ENCODE measurements around the gene SNX13. TPM values are rescaled to one million over a fixed set of nuclear protein-coding genes. Genes with fewer than 3 reads are reported as not detected.

The SNX13 gene
- total and polyA plus RNA-seq, 5 donors from 2014 or later, result 11.9 to 32.5 (median 13.0) TPM

GRCh38 chr7:17898111-17898510 lies 42.2 kb downstream of the SNX13 start:
- Mint-ChIP-seq H3K27ac (no peak overlapping the region), H3K4me1 (peaks cover 6 to 35% (median 19%) of the 10 kb centered on the region in 4 donors), H3K36me3 (peaks cover 10% of the 10 kb centered on the region), H3K4me3 (no peak overlapping the region), H3K27me3 (no peaks in the 10 kb centered on the region), H3K9me3 (no peaks in the 10 kb centered on the region)
- no peak overlapping the region for H3K4me3 ChIP-seq (ENCODE audit: low read depth, low read length)
- no peak overlapping the region for H3K27ac ChIP-seq (ENCODE audit: insufficient read depth, low read length, poor library complexity, severe bottlenecking)
- no peaks in the 10 kb centered on the region for H3K9me3 ChIP-seq (ENCODE audit: control insufficient read depth in 2 of 2, low read length in 2 of 2)
- H3K27me3 ChIP-seq (ENCODE audit: control insufficient read depth, insufficient read depth, low read length), result no peaks in the 10 kb centered on the region
- ATAC-seq (ENCODE audit: low read depth in 2 of 2) (no peak), DNase-seq (no peak)
- no peaks in the 10 kb centered on the region for H3K36me3 ChIP-seq (ENCODE audit: control insufficient read depth, insufficient read depth, low read length)
- peaks cover 1% of the 10 kb centered on the region for H3K4me1 ChIP-seq (ENCODE audit: control insufficient read depth, insufficient read depth, low read length, poor library complexity, severe bottlenecking)

GRCh38 chr7:17887286-17887685 lies 53.0 kb downstream of the SNX13 start:
- Histone ChIP-seq H3K27ac (ENCODE audit: insufficient read depth, low read length, poor library complexity, severe bottlenecking) (no peak overlapping the region), H3K4me3 (ENCODE audit: low read depth, low read length) (no peak overlapping the region), H3K27me3 (ENCODE audit: control insufficient read depth, insufficient read depth, low read length) (no peaks in the 10 kb centered on the region), H3K9me3 (ENCODE audit: control insufficient read depth in 2 of 2, low read length in 2 of 2) (no peaks in the 10 kb centered on the region), H3K36me3 (ENCODE audit: control insufficient read depth, insufficient read depth, low read length) (peaks cover 37% of the 10 kb centered on the region), H3K4me1 (ENCODE audit: control insufficient read depth, insufficient read depth, low read length, poor library complexity, severe bottlenecking) (no peaks in the 10 kb centered on the region)
- Mint-ChIP-seq H3K9me3 (no peaks in the 10 kb centered on the region), H3K36me3 (peaks cover 44% of the 10 kb centered on the region), H3K27me3 (no peaks in the 10 kb centered on the region), H3K4me3 (no peak overlapping the region), H3K27ac (no peak overlapping the region), H3K4me1 (peaks cover 0 to 12% (median under 1%) of the 10 kb centered on the region in 4 donors)
- no peak for ATAC-seq (ENCODE audit: low read depth in 2 of 2)
- no peak for DNase-seq

- no peaks in the 10 kb centered on the region for H3K27me3 Mint-ChIP-seq
These were observed 57.6 kb downstream of the SNX13 start for GRCh38 chr7:17882685-17883084.

GRCh38 chr7:17879075-17879661 lies 61.1 kb downstream of the SNX13 start:
- DNase-seq, result no peak
- peaks cover 0 to 3% (median 0%) of the 10 kb centered on the region in 7 donors for H3K9me3 Mint-ChIP-seq
- H3K4me1 Mint-ChIP-seq, result peaks cover 2 to 9% (median 4%) of the 10 kb centered on the region in 4 donors
- Histone ChIP-seq H3K4me1 (ENCODE audit: control insufficient read depth, insufficient read depth, low read length, poor library complexity, severe bottlenecking) (no peaks in the 10 kb centered on the region), H3K36me3 (ENCODE audit: control insufficient read depth, insufficient read depth, low read length) (peaks cover 22% of the 10 kb centered on the region), H3K27ac (ENCODE audit: insufficient read depth, low read length, poor library complexity, severe bottlenecking) (no peak overlapping the region), H3K9me3 (ENCODE audit: control insufficient read depth in 2 of 2, low read length in 2 of 2) (no peaks in the 10 kb centered on the region), H3K27me3 (ENCODE audit: control insufficient read depth, insufficient read depth, low read length) (no peaks in the 10 kb centered on the region), H3K4me3 (ENCODE audit: low read depth, low read length) (no peak overlapping the region)
- H3K27me3 Mint-ChIP-seq, result no peaks in the 10 kb centered on the region
- no peak overlapping the region for H3K4me3 Mint-ChIP-seq
- no peak for ATAC-seq (ENCODE audit: low read depth in 2 of 2)
- peak overlapping the region in 1 of 3 donors; percentile 3 for H3K27ac Mint-ChIP-seq
- H3K36me3 Mint-ChIP-seq, result peaks cover 41% of the 10 kb centered on the region

More at GRCh38 chr7:17882685-17883084, 57.6 kb downstream of the SNX13 start:
- H3K27me3 ChIP-seq (ENCODE audit: control insufficient read depth, insufficient read depth, low read length), result no peaks in the 10 kb centered on the region
- no peaks in the 10 kb centered on the region for H3K4me1 ChIP-seq (ENCODE audit: control insufficient read depth, insufficient read depth, low read length, poor library complexity, severe bottlenecking)
- H3K9me3 ChIP-seq (ENCODE audit: control insufficient read depth in 2 of 2, low read length in 2 of 2), result no peaks in the 10 kb centered on the region
- Mint-ChIP-seq H3K4me1 (peaks cover 2 to 10% (median 4%) of the 10 kb centered on the region in 4 donors), H3K36me3 (peaks cover 50% of the 10 kb centered on the region), H3K4me3 (no peak overlapping the region), H3K27ac (no peak overlapping the region), H3K9me3 (peaks cover 0 to 3% (median 0%) of the 10 kb centered on the region in 7 donors)
- H3K27ac ChIP-seq (ENCODE audit: insufficient read depth, low read length, poor library complexity, severe bottlenecking), result no peak overlapping the region
- H3K36me3 ChIP-seq (ENCODE audit: control insufficient read depth, insufficient read depth, low read length), result peaks cover 26% of the 10 kb centered on the region
- no peak overlapping the region for H3K4me3 ChIP-seq (ENCODE audit: low read depth, low read length)
- ATAC-seq (ENCODE audit: low read depth in 2 of 2) (no peak), DNase-seq (no peak)

- Histone ChIP-seq H3K27ac (ENCODE audit: insufficient read depth, low read length, poor library complexity, severe bottlenecking) (no peak overlapping the region), H3K36me3 (ENCODE audit: control insufficient read depth, insufficient read depth, low read length) (peaks cover 20% of the 10 kb centered on the region), H3K27me3 (ENCODE audit: control insufficient read depth, insufficient read depth, low read length) (no peaks in the 10 kb centered on the region), H3K4me3 (ENCODE audit: low read depth, low read length) (no peak overlapping the region), H3K4me1 (ENCODE audit: control insufficient read depth, insufficient read depth, low read length, poor library complexity, severe bottlenecking) (no peaks in the 10 kb centered on the region), H3K9me3 (ENCODE audit: control insufficient read depth in 2 of 2, low read length in 2 of 2) (no peaks in the 10 kb centered on the region)
- H3K4me1 Mint-ChIP-seq, result peaks cover 4 to 9% (median 6%) of the 10 kb centered on the region in 4 donors
- H3K4me3 Mint-ChIP-seq, result no peak overlapping the region
- peaks cover 0 to 3% (median 0%) of the 10 kb centered on the region in 7 donors for H3K9me3 Mint-ChIP-seq
- no peak overlapping the region for H3K27ac Mint-ChIP-seq
- H3K36me3 Mint-ChIP-seq, result peaks cover 40% of the 10 kb centered on the region
- DNase-seq (no peak), ATAC-seq (ENCODE audit: low read depth in 2 of 2) (no peak)
- H3K27me3 Mint-ChIP-seq, result no peaks in the 10 kb centered on the region
These were observed 61.7 kb downstream of the SNX13 start for GRCh38 chr7:17878627-17879026.

GRCh38 chr7:17871815-17872533 lies 68.3 kb downstream of the SNX13 start:
- Mint-ChIP-seq H3K27me3 (no peaks in the 10 kb centered on the region), H3K4me3 (no peak overlapping the region), H3K9me3 (no peaks in the 10 kb centered on the region), H3K36me3 (peaks cover 50% of the 10 kb centered on the region), H3K4me1 (peaks cover 0 to 24% (median 2%) of the 10 kb centered on the region in 4 donors), H3K27ac (peak overlapping the region in 2 of 3 donors; percentile 22 to 39)
- no peaks in the 10 kb centered on the region for H3K4me1 ChIP-seq (ENCODE audit: control insufficient read depth, insufficient read depth, low read length, poor library complexity, severe bottlenecking)
- peaks cover 41% of the 10 kb centered on the region for H3K36me3 ChIP-seq (ENCODE audit: control insufficient read depth, insufficient read depth, low read length)
- no peak overlapping the region for H3K27ac ChIP-seq (ENCODE audit: insufficient read depth, low read length, poor library complexity, severe bottlenecking)
- no peak for DNase-seq
- no peaks in the 10 kb centered on the region for H3K9me3 ChIP-seq (ENCODE audit: control insufficient read depth in 2 of 2, low read length in 2 of 2)
- H3K27me3 ChIP-seq (ENCODE audit: control insufficient read depth, insufficient read depth, low read length), result no peaks in the 10 kb centered on the region
- ATAC-seq (ENCODE audit: low read depth in 2 of 2), result no peak
- no peak overlapping the region for H3K4me3 ChIP-seq (ENCODE audit: low read depth, low read length)

GRCh38 chr7:17870406-17870805 lies 69.9 kb downstream of the SNX13 start:
- ATAC-seq (ENCODE audit: low read depth in 2 of 2) (no peak), DNase-seq (no peak)
- Histone ChIP-seq H3K4me3 (ENCODE audit: low read depth, low read length) (no peak overlapping the region), H3K27ac (ENCODE audit: insufficient read depth, low read length, poor library complexity, severe bottlenecking) (no peak overlapping the region), H3K36me3 (ENCODE audit: control insufficient read depth, insufficient read depth, low read length) (peaks cover 48% of the 10 kb centered on the region), H3K9me3 (ENCODE audit: control insufficient read depth in 2 of 2, low read length in 2 of 2) (no peaks in the 10 kb centered on the region), H3K4me1 (ENCODE audit: control insufficient read depth, insufficient read depth, low read length, poor library complexity, severe bottlenecking) (no peaks in the 10 kb centered on the region), H3K27me3 (ENCODE audit: control insufficient read depth, insufficient read depth, low read length) (no peaks in the 10 kb centered on the region)
- Mint-ChIP-seq H3K9me3 (peaks cover 0 to 7% (median 0%) of the 10 kb centered on the region in 7 donors), H3K4me3 (no peak overlapping the region), H3K27ac (no peak overlapping the region), H3K27me3 (no peaks in the 10 kb centered on the region), H3K4me1 (peaks cover 0 to 36% (median 7%) of the 10 kb centered on the region in 4 donors), H3K36me3 (peaks cover 61% of the 10 kb centered on the region)

GRCh38 chr7:17863809-17864143 lies 76.5 kb downstream of the SNX13 start:
- ATAC-seq (ENCODE audit: low read depth in 2 of 2) (no peak), DNase-seq (no peak)
- Mint-ChIP-seq H3K9me3 (peaks cover 0 to 12% (median 0%) of the 10 kb centered on the region in 7 donors), H3K36me3 (peaks cover 68% of the 10 kb centered on the region), H3K27ac (no peak overlapping the region), H3K4me1 (peaks cover 18 to 35% (median 24%) of the 10 kb centered on the region in 4 donors), H3K27me3 (no peaks in the 10 kb centered on the region), H3K4me3 (no peak overlapping the region)
- no peaks in the 10 kb centered on the region for H3K4me1 ChIP-seq (ENCODE audit: control insufficient read depth, insufficient read depth, low read length, poor library complexity, severe bottlenecking)
- H3K9me3 ChIP-seq (ENCODE audit: control insufficient read depth in 2 of 2, low read length in 2 of 2), result no peaks in the 10 kb centered on the region
- H3K4me3 ChIP-seq (ENCODE audit: low read depth, low read length), result no peak overlapping the region
- peaks cover 49% of the 10 kb centered on the region for H3K36me3 ChIP-seq (ENCODE audit: control insufficient read depth, insufficient read depth, low read length)
- H3K27me3 ChIP-seq (ENCODE audit: control insufficient read depth, insufficient read depth, low read length), result no peaks in the 10 kb centered on the region
- H3K27ac ChIP-seq (ENCODE audit: insufficient read depth, low read length, poor library complexity, severe bottlenecking), result no peak overlapping the region
